PFSK-1 (cell line): ENCODE measurements around the gene GRIN1.

Source experiments
- POLR2AphosphoS5 ChIP-seq: IDR thresholded peaks from 2 replicates; pipeline ENCODE4 v1.6.1; 2012; ENCODE audit warnings: low read depth, mild to moderate bottlenecking, control low read depth, low read length, moderate library complexity
- REST ChIP-seq, 2 experiments: IDR thresholded peaks; 2 replicates each; pipeline versions ENCODE4 v1.6.1 to v1.8.0; 2011 to 2012; ENCODE audit warnings: low read depth in 2 of 2, low read length in 2 of 2, control low read depth in 1 of 2, inconsistent platforms in 1 of 2, mild to moderate bottlenecking in 1 of 2, moderate library complexity in 1 of 2; ENCODE audit not compliant: insufficient read depth in 1 of 2
- TAF1 ChIP-seq: IDR thresholded peaks from 2 replicates; pipeline ENCODE4 v1.6.1; 2012; ENCODE audit warnings: low read length, control low read depth, borderline replicate concordance; ENCODE audit not compliant: insufficient read depth

GRCh38 chr9:137194909-137195308 lies 56.0 kb downstream of the GRIN1 start:
- no peak for TF ChIP-seq POLR2AphosphoS5
- TF ChIP-seq REST (IDR thresholded peaks at IDR 0.05; ENCODE audit: insufficient read depth in 1 of 2, low read depth in 2 of 2, low read length in 2 of 2) = no peak
- TF ChIP-seq TAF1 = no peak
